Measurements from ENCODE around the gene CRY1. TPM values are rescaled to one million over a fixed set of nuclear protein-coding genes. Genes with fewer than 3 reads are reported as not detected.

CRY1 gene
- total and polyA plus RNA-seq, 8 donors, result 3.6 to 95.1 (median 24.0) TPM

- Histone ChIP-seq H3K4me3 (no peak overlapping the region), H3K9me3 (no peaks in the 10 kb centered on the region), H3K36me3 (no peaks in the 10 kb centered on the region), H3K4me1 (peaks cover 0 to 11% (median 0%) of the 10 kb centered on the region in 4 donors), H3K27ac (no peak overlapping the region), H3K27me3 (no peaks in the 10 kb centered on the region)
- no peak for DNase-seq
- 42 to 65% (median 45%) methylated on average over 4 of the region's 4 CpGs for WGBS, 5 donors
- intact Hi-C loops (cut with DNase I; ENCODE audit: low total_unique reads), result no loop called here
- no peak for TF ChIP-seq POLR2A (IDR thresholded peaks at IDR 0.05)
- TF ChIP-seq CTCF (IDR thresholded peaks at IDR 0.05), result no peak
- TF ChIP-seq EP300 (IDR thresholded peaks at IDR 0.05), result no peak
- no peak for TF ChIP-seq POLR2AphosphoS5 (IDR thresholded peaks at IDR 0.05)
These were observed 14.0 kb upstream of the CRY1 start for GRCh38 chr12:107107381-107107780.

- no peaks in the 10 kb centered on the region for H3K9me3 ChIP-seq
- H3K4me1 ChIP-seq, result peaks cover 0 to 11% (median 0%) of the 10 kb centered on the region in 4 donors
- H3K27me3 ChIP-seq, result no peaks in the 10 kb centered on the region
- WGBS, 5 donors, result 58 to 65% (median 62%) methylated on average over 5 of the region's 5 CpGs
- no peak overlapping the region for H3K27ac ChIP-seq
- H3K4me3 ChIP-seq, result no peak overlapping the region
- no peaks in the 10 kb centered on the region for H3K36me3 ChIP-seq
- TF ChIP-seq CTCF (IDR thresholded peaks at IDR 0.05) (no peak), POLR2A (IDR thresholded peaks at IDR 0.05) (no peak), EP300 (IDR thresholded peaks at IDR 0.05) (no peak), POLR2AphosphoS5 (IDR thresholded peaks at IDR 0.05) (no peak)
- intact Hi-C loops (cut with DNase I; ENCODE audit: low total_unique reads), result no loop called here
- DNase-seq, result no peak
These were observed 13.1 kb upstream of the CRY1 start for GRCh38 chr12:107106241-107107025.

- Histone ChIP-seq H3K4me1 (peaks cover 0 to 11% (median 0%) of the 10 kb centered on the region in 4 donors), H3K4me3 (no peak overlapping the region), H3K36me3 (no peaks in the 10 kb centered on the region), H3K9me3 (no peaks in the 10 kb centered on the region), H3K27ac (no peak overlapping the region), H3K27me3 (no peaks in the 10 kb centered on the region)
- no peak for TF ChIP-seq CTCF (IDR thresholded peaks at IDR 0.05)
- TF ChIP-seq EP300 (IDR thresholded peaks at IDR 0.05), result no peak
- TF ChIP-seq POLR2AphosphoS5 (IDR thresholded peaks at IDR 0.05), result no peak
- no peak for TF ChIP-seq POLR2A (IDR thresholded peaks at IDR 0.05)
- WGBS, 5 donors, result 42 to 74% (median 69%) methylated on average over 1 of the region's 1 CpG
- DNase-seq, result no peak
- intact Hi-C loops (cut with DNase I; ENCODE audit: low total_unique reads), result no loop called here
These were observed 12.0 kb upstream of the CRY1 start for GRCh38 chr12:107105410-107105703.

GRCh38 chr12:107103516-107103915 lies 10.2 kb upstream of the CRY1 start:
- no peaks in the 10 kb centered on the region for H3K36me3 ChIP-seq
- no peak overlapping the region for H3K4me3 ChIP-seq
- TF ChIP-seq POLR2A (IDR thresholded peaks at IDR 0.05) (no peak), CTCF (IDR thresholded peaks at IDR 0.05) (no peak), POLR2AphosphoS5 (IDR thresholded peaks at IDR 0.05) (no peak), EP300 (IDR thresholded peaks at IDR 0.05) (no peak)
- no peaks in the 10 kb centered on the region for H3K9me3 ChIP-seq
- no peak overlapping the region for H3K27ac ChIP-seq
- intact Hi-C loops (cut with DNase I; ENCODE audit: low total_unique reads), result no loop called here
- H3K4me1 ChIP-seq, result peaks cover 0 to 11% (median 0%) of the 10 kb centered on the region in 4 donors
- DNase-seq, result no peak
- H3K27me3 ChIP-seq, result no peaks in the 10 kb centered on the region

All from stomach (tissue), 9 donors.